H1 (cell line): ENCODE measurements around the gene SLC7A9. TPM values are rescaled to one million over a fixed set of nuclear protein-coding genes. Genes with fewer than 3 reads are reported as not detected.
A peak's percentile ranks its signal among the peaks of the same experiment; 100 is the strongest.

Experiments used
- CTCF ChIA-PET: fragments of 300-600 bp; sonication (Branson Sonifier 250); formaldehyde crosslinking; loops from one replicate; lab custom pipeline; 2021; ENCODE audit not compliant: partially characterized antibody; lab: Charles Lee
- POLR2A ChIA-PET: fragments of 300-600 bp; sonication (Branson Sonifier 250); formaldehyde crosslinking; loops from one replicate; lab custom pipeline; 2021; ENCODE audit warnings: inconsistent platforms; ENCODE audit not compliant: partially characterized antibody; lab: Charles Lee
- DNase-seq, 2 experiments: peaks; one replicate each; pipeline versions ENCODE4 v3.0.0 to v3.0.0-alpha.2; 2010 to 2022; ENCODE audit warnings: low spot score in 2 of 2, low read depth in 1 of 2, mixed read lengths in 1 of 2
- FAIRE-seq: peaks from 2 replicates; lab custom pipeline; 2011; peaks lifted over from hg19 to GRCh38; lab: Jason Lieb, UNC
- H2AFZ ChIP-seq: 2 replicates; pipeline ENCODE4 v1.8.1; 2012; ENCODE audit warnings: low read length, inconsistent platforms
- H2AK5ac ChIP-seq: 2 replicates; pipeline ENCODE4 v1.6.1; 2013; ENCODE audit warnings: low read depth, low read length
- H2BK120ac ChIP-seq: replicated peaks from 2 replicates; pipeline ENCODE3; 2013; ENCODE audit warnings: low read depth, low read length, inconsistent platforms
- H2BK12ac ChIP-seq: 2 replicates; pipeline ENCODE4 v1.6.1; 2013; ENCODE audit warnings: low read depth, low read length
- H2BK15ac ChIP-seq: 2 replicates; pipeline ENCODE4 v1.6.1; 2013; ENCODE audit warnings: low read length
- H2BK20ac ChIP-seq: 2 replicates; pipeline ENCODE4 v1.6.1; 2013; ENCODE audit warnings: low read length
- H2BK5ac ChIP-seq: 2 replicates; pipeline ENCODE4 v1.6.1; 2013; ENCODE audit warnings: low read depth, low read length
- H3K14ac ChIP-seq: 2 replicates; pipeline ENCODE4 v1.6.1; 2013; ENCODE audit warnings: inconsistent platforms; ENCODE audit not compliant: insufficient read length
- H3K18ac ChIP-seq: 2 replicates; pipeline ENCODE4 v1.6.1; 2013; ENCODE audit warnings: low read length; ENCODE audit errors: extremely low read depth
- H3K23ac ChIP-seq: 2 replicates; pipeline ENCODE4 v1.6.1; 2013; ENCODE audit warnings: inconsistent platforms; ENCODE audit not compliant: insufficient read length
- H3K23me2 ChIP-seq: 2 replicates; pipeline ENCODE4 v1.6.1; 2013; ENCODE audit warnings: low read depth, low read length
- H3K27ac ChIP-seq: 2 replicates; pipeline ENCODE4 v1.6.1; 2011; ENCODE audit warnings: low read depth, low read length, inconsistent platforms
- H3K27me3 ChIP-seq, 4 experiments: replicated peaks in 1 of 4; 1 replicate in 1 of 4; 2 replicates in 3 of 4; pipeline versions ENCODE4 v1.6.1 to v1.8.1; 2011 to 2013; ENCODE audit warnings: low read length in 3 of 4, mild to moderate bottlenecking in 3 of 4, inconsistent platforms in 2 of 4, mixed read lengths in 2 of 4, moderate library complexity in 1 of 4; ENCODE audit not compliant: control insufficient read depth in 3 of 4, insufficient read depth in 3 of 4; ENCODE audit errors: extremely low read depth in 1 of 4
- H3K36me3 ChIP-seq, 4 experiments: 2 replicates each; pipeline versions ENCODE4 v1.6.1 to v1.8.1; 2011 to 2013; ENCODE audit warnings: mild to moderate bottlenecking in 4 of 4, low read length in 3 of 4, moderate library complexity in 2 of 4, control low read depth in 1 of 4, inconsistent platforms in 1 of 4; ENCODE audit not compliant: insufficient read depth in 4 of 4, control insufficient read depth in 2 of 4
- H3K4ac ChIP-seq: replicated peaks from 2 replicates; pipeline ENCODE3; 2013; ENCODE audit warnings: low read length, low read depth, mixed read lengths, inconsistent platforms; ENCODE audit not compliant: insufficient read length
- H3K4me1 ChIP-seq, 4 experiments: replicated peaks in 1 of 4; 1 replicate in 1 of 4; 2 replicates in 3 of 4; pipeline versions ENCODE4 v1.6.1 to v1.8.1; 2011 to 2013; ENCODE audit warnings: low read length in 3 of 4, inconsistent platforms in 2 of 4, mixed read lengths in 1 of 4; ENCODE audit not compliant: insufficient read depth in 4 of 4, control insufficient read depth in 3 of 4
- H3K4me2 ChIP-seq, 2 experiments: 2 replicates each; pipeline versions ENCODE4 v1.6.1 to v1.8.1; 2011 to 2013; ENCODE audit warnings: low read depth in 2 of 2, low read length in 2 of 2, control low read depth in 1 of 2, inconsistent platforms in 1 of 2, mild to moderate bottlenecking in 1 of 2; ENCODE audit not compliant: insufficient read depth in 1 of 2
- H3K4me3 ChIP-seq, 4 experiments: fragments of 200-600, 300-600 bp in 1 of 4; sonication (generic), shearing (Covaris generic), sonication (Bioruptor Twin) in 1 of 4; 2 replicates each; pipeline versions ENCODE4 v1.5.1 to v1.8.1; 2011 to 2016; ENCODE audit warnings: low read length in 4 of 4, low read depth in 3 of 4, control low read depth in 2 of 4, inconsistent platforms in 2 of 4, mild to moderate bottlenecking in 2 of 4, mixed read lengths in 1 of 4, moderate library complexity in 1 of 4; ENCODE audit not compliant: insufficient read depth in 2 of 4; ENCODE audit errors: extremely low read depth in 1 of 4
- H3K56ac ChIP-seq: replicated peaks from 2 replicates; pipeline ENCODE3; 2013; ENCODE audit warnings: low read depth, mild to moderate bottlenecking, mixed read lengths, low read length, inconsistent platforms; ENCODE audit not compliant: insufficient read length
- H3K79me1 ChIP-seq: 2 replicates; pipeline ENCODE4 v1.6.1; 2013; ENCODE audit warnings: low read depth, low read length, control low read depth
- H3K79me2 ChIP-seq, 2 experiments: 2 replicates each; pipeline versions ENCODE4 v1.6.1 to v1.8.1; 2012 to 2013; ENCODE audit warnings: low read length in 2 of 2, mild to moderate bottlenecking in 2 of 2, inconsistent platforms in 1 of 2; ENCODE audit not compliant: insufficient read depth in 2 of 2, control insufficient read depth in 1 of 2
- H3K9ac ChIP-seq, 4 experiments: replicated peaks in 1 of 4; 1 replicate in 1 of 4; 2 replicates in 3 of 4; pipeline versions ENCODE4 v1.6.1 to v1.8.1; 2011 to 2013; ENCODE audit warnings: low read depth in 3 of 4, low read length in 3 of 4, control low read depth in 2 of 4, mild to moderate bottlenecking in 2 of 4, moderate library complexity in 2 of 4, inconsistent platforms in 1 of 4; ENCODE audit errors: extremely low read depth in 1 of 4
- H3K9me3 ChIP-seq, 2 experiments: 2 replicates each; pipeline versions ENCODE4 v1.6.1 to v1.8.1; 2012 to 2013; ENCODE audit warnings: mild to moderate bottlenecking in 2 of 2, moderate library complexity in 2 of 2, control low read depth in 1 of 2, inconsistent platforms in 1 of 2, low read depth in 1 of 2, low read length in 1 of 2, mixed read lengths in 1 of 2; ENCODE audit not compliant: insufficient read depth in 2 of 2
- H4K20me1 ChIP-seq, 2 experiments: replicated peaks in 1 of 2; 2 replicates each; pipeline versions ENCODE3 to v1.8.1; 2011 to 2013; ENCODE audit warnings: inconsistent platforms in 2 of 2, low read length in 2 of 2, mild to moderate bottlenecking in 1 of 2; ENCODE audit not compliant: insufficient read depth in 2 of 2, control insufficient read depth in 1 of 2
- H4K5ac ChIP-seq: 2 replicates; pipeline ENCODE4 v1.6.1; 2013; ENCODE audit warnings: low read length, low read depth, mixed read lengths, inconsistent platforms; ENCODE audit not compliant: insufficient read length
- H4K8ac ChIP-seq: 2 replicates; pipeline ENCODE4 v1.8.0; 2013; ENCODE audit warnings: mild to moderate bottlenecking, moderate library complexity, low read length, inconsistent platforms; ENCODE audit not compliant: insufficient read depth; ENCODE audit errors: extremely low read depth
- H4K91ac ChIP-seq: replicated peaks from 2 replicates; pipeline ENCODE3; 2013; ENCODE audit warnings: low read length, mixed read lengths, inconsistent platforms; ENCODE audit not compliant: insufficient read length
- BACH1 ChIP-seq: IDR thresholded peaks from 2 replicates; pipeline ENCODE4 v1.6.1; 2012; ENCODE audit warnings: low read length, improper control_type of control experiment
- BRCA1 ChIP-seq: IDR thresholded peaks from 2 replicates; pipeline ENCODE4 v1.6.1; 2012; ENCODE audit warnings: low read depth, low read length, improper control_type of control experiment
- FOSL1 ChIP-seq: IDR thresholded peaks from 2 replicates; pipeline ENCODE4 v1.6.1; 2011; ENCODE audit warnings: mild to moderate bottlenecking, low read depth, low read length, moderate library complexity; ENCODE audit not compliant: insufficient read depth
- GTF2F1 ChIP-seq: IDR thresholded peaks from 2 replicates; pipeline ENCODE4 v1.6.1; 2012; ENCODE audit warnings: low read depth, low read length, improper control_type of control experiment, borderline replicate concordance
- HDAC2 ChIP-seq, 2 experiments: fragments of 300-600 bp in 1 of 2; sonication (generic) in 1 of 2; IDR thresholded peaks; 2 replicates each; pipeline ENCODE4 v1.6.1; 2011 to 2012; ENCODE audit warnings: low read depth in 2 of 2, low read length in 2 of 2, mild to moderate bottlenecking in 2 of 2, moderate library complexity in 2 of 2, borderline replicate concordance in 1 of 2, inconsistent platforms in 1 of 2
- JUND ChIP-seq: IDR thresholded peaks from 2 replicates; pipeline ENCODE4 v1.6.1; 2011; ENCODE audit warnings: mild to moderate bottlenecking, improper control_type of control experiment, low read length
- MAFK ChIP-seq: IDR thresholded peaks from 2 replicates; pipeline ENCODE4 v1.6.1; 2012; ENCODE audit warnings: low read depth, mild to moderate bottlenecking, improper control_type of control experiment, low read length
- SIN3A ChIP-seq, 2 experiments: IDR thresholded peaks in 1 of 2; conservative IDR thresholded peaks in 1 of 2; 2 replicates each; pipeline ENCODE4 v1.6.1; 2011 to 2012; ENCODE audit warnings: low read length in 2 of 2, improper control_type of control experiment in 1 of 2, low read depth in 1 of 2, mild to moderate bottlenecking in 1 of 2
- SP1 ChIP-seq: IDR thresholded peaks from 2 replicates; pipeline ENCODE4 v1.6.1; 2011; ENCODE audit warnings: low read depth, low read length
- SP4 ChIP-seq: IDR thresholded peaks from 2 replicates; pipeline ENCODE4 v1.6.1; 2012; ENCODE audit warnings: low read length, inconsistent platforms
- SRF ChIP-seq: IDR thresholded peaks from 2 replicates; pipeline ENCODE4 v1.6.1; 2011; ENCODE audit warnings: mild to moderate bottlenecking, low read depth, low read length, moderate library complexity
- YY1 ChIP-seq: IDR thresholded peaks from 2 replicates; pipeline ENCODE4 v1.6.1; 2011; ENCODE audit warnings: low read depth, mild to moderate bottlenecking, low read length
- WGBS, 2 experiments: shearing (Covaris generic) in 1 of 2; methylation state at CpG; one replicate each; pipeline versions ENCODE4 v1.1.6 to v1.1.7; 2013 to 2015; ENCODE audit warnings: low lambda C conversion rate in 2 of 2, mixed read lengths in 2 of 2, inconsistent platforms in 1 of 2, low coverage in 1 of 2, missing lambda C conversion rate in 1 of 2; ENCODE audit not compliant: insufficient replicate concordance in 2 of 2, insufficient coverage in 1 of 2, insufficient read length in 1 of 2; ENCODE audit errors: extremely low coverage in 1 of 2, missing lambda C conversion rate in 1 of 2; 5-methylcytosine and 5-hydroxymethylcytosine counted together
- polyA plus RNA-seq, 7 experiments: library from polyadenylated mRNA; depleted of rRNA in 3 of 7; stranded (reverse) in 5 of 7; unstranded in 2 of 7; fragments of >200 nt in 5 of 7; fragments of 200-250 nt in 2 of 7; gene quantifications; 1 replicate in 5 of 7; 2 replicates in 1 of 7; 4 replicates in 1 of 7; pipeline versions ENCODE4 v1.2.1 to v1.2.3, GENCODE V29; 2011 to 2013; ENCODE audit warnings: missing spikeins in 2 of 7, mixed read lengths in 2 of 7
- total RNA-seq: library from RNA; stranded (reverse); fragmentation: NEBNext Ultra II Directional; extraction: Animal tissue kit (Norgen Biotek cat#: 25700); gene quantifications from 2 replicates; pipeline ENCODE4 v1.2.1, GENCODE V29; 2021
- TF ChIP-seq, protein P1 (sequence below): IDR thresholded peaks from 2 replicates; pipeline ENCODE4 v1.6.1; 2011; ENCODE audit warnings: low read depth, mild to moderate bottlenecking, low read length; ENCODE audit not compliant: insufficient read depth

Gene SLC7A9
- total and polyA plus RNA-seq, 2 of the 8 experiments (the other 6 are each of a cell fraction or from before 2014, with no cell fraction given): 0.15 TPM; not detected in 1

DNA sequence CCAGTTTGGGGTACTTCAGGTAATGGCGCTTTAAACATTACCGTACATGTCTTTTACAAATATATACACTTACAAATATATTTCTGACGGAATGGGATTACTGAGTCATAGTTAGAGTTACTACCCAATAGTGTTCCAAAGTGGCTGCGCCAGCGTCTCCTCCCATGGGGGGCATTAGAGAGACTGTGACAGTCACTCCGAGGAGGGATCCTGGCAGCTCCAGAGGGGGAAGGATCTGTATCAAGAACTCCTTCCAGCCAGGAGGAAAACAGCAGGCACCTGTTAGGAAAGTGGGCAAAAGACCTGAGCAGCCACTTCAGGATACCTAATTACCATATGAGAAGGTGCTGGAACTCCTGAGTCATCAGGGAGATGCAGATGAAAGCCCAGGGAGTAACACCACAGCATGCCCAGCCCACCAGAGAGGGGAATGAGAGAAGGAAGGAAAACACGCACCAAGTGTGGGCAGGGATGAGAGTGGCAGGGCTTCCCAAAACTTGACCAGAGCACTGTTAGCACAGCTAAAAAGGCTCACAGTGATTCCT lies 52.9 kb downstream of the SLC7A9 start:
- no peak overlapping the region for H4K91ac ChIP-seq
- no peak overlapping the region for H2BK15ac ChIP-seq
- no peaks in the 10 kb centered on the region for H4K20me1 ChIP-seq
- no peaks in the 10 kb centered on the region for H3K9me3 ChIP-seq
- no peaks in the 10 kb centered on the region for H3K36me3 ChIP-seq
- DNase-seq: no peak
- no peaks in the 10 kb centered on the region for H3K79me1 ChIP-seq
- 53% methylated on average over 7 of the region's 7 CpGs; no CpG with 5 or more reads in 1 of the 2 experiments for WGBS, 2 experiments
- H3K4me3 ChIP-seq: no peak overlapping the region; a peak in 1 of 8 replicates
- H3K9ac ChIP-seq: no peak overlapping the region
- no peak overlapping the region for H2BK5ac ChIP-seq
- no peak overlapping the region for H3K4ac ChIP-seq
- no peak overlapping the region for H2BK12ac ChIP-seq
- no peak overlapping the region for H2AK5ac ChIP-seq
- POLR2A ChIA-PET: no interaction called here
- FAIRE-seq: peak; percentile 94
- peaks cover 0 to 18% (median 8%) of the 10 kb centered on the region in 4 experiments; a peak in 5 of 7 replicates for H3K4me1 ChIP-seq
- H2BK120ac ChIP-seq: no peak overlapping the region
- CTCF ChIA-PET: interaction anchor here (0.9 to 1.2 kb wide), 4 partner anchors 12 to 81 kb away, joined by 3 read pairs; no protein-coding TSS in a partner anchor
- no peak overlapping the region for H2AFZ ChIP-seq
- H3K56ac ChIP-seq: no peak overlapping the region
- H3K79me2 ChIP-seq: no peaks in the 10 kb centered on the region
- peak overlapping the region; percentile 35 to 60; a peak in 3 of 4 replicates for H3K4me2 ChIP-seq
- no peak overlapping the region for H3K23ac ChIP-seq
- no peak overlapping the region for H4K5ac ChIP-seq
- no peak overlapping the region for H3K27ac ChIP-seq
- no peaks in the 10 kb centered on the region for H3K23me2 ChIP-seq
- no peak overlapping the region for H3K18ac ChIP-seq
- H4K8ac ChIP-seq: no peak overlapping the region
- peaks cover 0 to 4% (median 0%) of the 10 kb centered on the region in 4 experiments; a peak in 1 of 7 replicates for H3K27me3 ChIP-seq
- 0 out of 2 replicates have a peak overlapping the region, but pooled peaks have one; percentile 40 for H2BK20ac ChIP-seq
- H3K14ac ChIP-seq: no peak overlapping the region
- TF ChIP-seq MAFK (peak; percentile 56; the same call in 1 of the 2 replicates), SRF (no peak), SP1 (no peak), FOSL1 (no peak), BRCA1 (no peak), SP4 (no peak), HDAC2 (IDR thresholded peaks at IDR 0.05; ENCODE audit: borderline replicate concordance in 1 of 2, low read depth in 2 of 2, low read length in 2 of 2) (peak in 1 of 2 experiments; percentile 11; a peak in 1 of 4 replicates), JUND (peak; percentile 97), BACH1 (peak; percentile 83), GTF2F1 (no peak), YY1 (0 out of 2 replicates have a peak, but pooled peaks have one; percentile 44), SIN3A (conservative IDR thresholded peaks at IDR 0.05 in 1 of 2, IDR thresholded peaks at IDR 0.05 in 1 of 2; ENCODE audit: low read depth in 1 of 2, low read length in 2 of 2) (no peak)
- TF ChIP-seq, protein P1, sequence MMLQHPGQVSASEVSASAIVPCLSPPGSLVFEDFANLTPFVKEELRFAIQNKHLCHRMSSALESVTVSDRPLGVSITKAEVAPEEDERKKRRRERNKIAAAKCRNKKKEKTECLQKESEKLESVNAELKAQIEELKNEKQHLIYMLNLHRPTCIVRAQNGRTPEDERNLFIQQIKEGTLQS: peak; percentile 70; the same call in 1 of the 2 replicates
